Measurements from ENCODE around the gene ELMO1. TPM values are rescaled to one million over a fixed set of nuclear protein-coding genes. Genes with fewer than 3 reads are reported as not detected.

Gene ELMO1
- total RNA-seq, 1 experiment from 2014 or later: 1.1 TPM

- TF ChIP-seq ZBTB33 (IDR thresholded peaks at IDR 0.05; ENCODE audit: extremely low read depth, insufficient replicate concordance, low read length) (no peak), POLR2AphosphoS5 (IDR thresholded peaks at IDR 0.05; ENCODE audit: low read depth, low read length) (no peak)
Observed at GRCh38 chr7:37150856-37151255, 297.8 kb downstream of the ELMO1 start (continued).

- Histone ChIP-seq H3K9me2 (ENCODE audit: insufficient read depth) (no peaks in the 10 kb centered on the region), H3K27ac (ENCODE audit: low read depth, low read length) (no peak overlapping the region), H3K9ac (ENCODE audit: low read length) (no peak overlapping the region), H2AFZ (ENCODE audit: low read depth, low read length, poor library complexity, severe bottlenecking) (no peak overlapping the region), H3K9me3 (ENCODE audit: control insufficient read depth in 1 of 2, insufficient read depth in 1 of 2, low read depth in 1 of 2, low read length in 2 of 2) (no peaks in the 10 kb centered on the region), H4K20me1 (ENCODE audit: insufficient read depth) (no peaks in the 10 kb centered on the region), H3K4me2 (ENCODE audit: low read length) (no peak overlapping the region), H3K36me3 (ENCODE audit: control insufficient read depth in 1 of 2, insufficient read depth in 2 of 2, low read length in 2 of 2) (no peaks in the 10 kb centered on the region), H3K27me3 (ENCODE audit: insufficient read depth, low read length) (no peaks in the 10 kb centered on the region), H3K79me2 (ENCODE audit: insufficient read depth, low read length) (no peaks in the 10 kb centered on the region), H3K4me1 (ENCODE audit: control insufficient read depth in 1 of 2, insufficient read depth in 2 of 2, low read length in 2 of 2) (no peaks in the 10 kb centered on the region), H3K4me3 (replicated peaks in 1 of 2; ENCODE audit: low read depth in 1 of 2, low read length in 2 of 2) (no peak overlapping the region)
- RAD21 ChIA-PET (ENCODE audit: low non-redundant PET in 1 of 2, low total read pairs in 2 of 2, uncharacterized antibody in 2 of 2, unreplicated experiment in 2 of 2): no interaction called here
- BruUV-seq (replicated peaks): no TSS peak
- intact Hi-C loops (cut with micrococcal nuclease): no loop called here
- POLR2A ChIA-PET: no interaction called here
- no peak for DNase-seq (ENCODE audit: low read depth, low spot score)
- CTCF ChIA-PET: no interaction called here
- no peak for ATAC-seq
- TF ChIP-seq CBX3 (IDR thresholded peaks at IDR 0.05; ENCODE audit: low read depth) (no peak), RAD21 (IDR thresholded peaks at IDR 0.05; ENCODE audit: low read depth) (no peak), REST (IDR thresholded peaks at IDR 0.05; ENCODE audit: low read depth) (no peak), POLR2AphosphoS5 (IDR thresholded peaks at IDR 0.05; ENCODE audit: low read depth, low read length) (no peak), EGR1 (IDR thresholded peaks at IDR 0.05; ENCODE audit: low read depth) (no peak), CTCF (IDR thresholded peaks at IDR 0.05 in 2 of 3, conservative IDR thresholded peaks at IDR 0.05 in 1 of 3; ENCODE audit: borderline replicate concordance in 1 of 3, insufficient read depth in 1 of 3, low read depth in 2 of 3, low read length in 2 of 3) (no peak), ELF1 (IDR thresholded peaks at IDR 0.05; ENCODE audit: borderline replicate concordance, low read depth) (no peak), EZH2phosphoT487 (IDR thresholded peaks at IDR 0.05; ENCODE audit: borderline replicate concordance) (no peak), SRF (IDR thresholded peaks at IDR 0.05; ENCODE audit: low read depth) (no peak), ZBTB33 (IDR thresholded peaks at IDR 0.05; ENCODE audit: extremely low read depth, insufficient replicate concordance, low read length) (no peak), ZFX (IDR thresholded peaks at IDR 0.05) (no peak), MAX (IDR thresholded peaks at IDR 0.05) (no peak), ZNF274 (IDR thresholded peaks at IDR 0.05; ENCODE audit: low read depth, low read length) (no peak), POLR2A (IDR thresholded peaks at IDR 0.05; ENCODE audit: borderline replicate concordance, extremely low read depth, insufficient read depth, insufficient read length) (no peak), JUND (IDR thresholded peaks at IDR 0.05) (no peak), EZH2 (IDR thresholded peaks at IDR 0.05) (no peak), SP1 (IDR thresholded peaks at IDR 0.05; ENCODE audit: low read depth) (no peak)
Observed at GRCh38 chr7:37150180-37150579, 298.5 kb downstream of the ELMO1 start.
